ENCODE data around the gene KCNMA1.

GRCh38 chr10:77071001-77071511 lies 566.6 kb downstream of the KCNMA1 start:
- TF ChIP-seq YY1 (IDR thresholded peaks at IDR 0.05; ENCODE audit: insufficient read depth, insufficient read length), result no peak
- no peak for TF ChIP-seq ZNF274 (IDR thresholded peaks at IDR 0.05; ENCODE audit: low read depth, low read length)

Data from NT2/D1 (cell line).